ENCODE data around the gene LIPG.

LIPG gene

GRCh38 chr18:49608366-49609255, 46.8 kb downstream of the LIPG start (continued):
- TF ChIP-seq CSRNP3 (CRISPR knock-in tag; IDR thresholded peaks at IDR 0.05) (no peak), TOX (CRISPR knock-in tag; IDR thresholded peaks at IDR 0.05; ENCODE audit: borderline replicate concordance) (no peak)

GRCh38 chr18:49609256-49610021, 47.6 kb downstream of the LIPG start:
- no peak for ATAC-seq
- TF ChIP-seq GLIS3 (CRISPR knock-in tag; IDR thresholded peaks at IDR 0.05) (no peak), SNAI2 (CRISPR knock-in tag; IDR thresholded peaks at IDR 0.05) (no peak), ESRRG (CRISPR knock-in tag; IDR thresholded peaks at IDR 0.05) (no peak), CSRNP3 (CRISPR knock-in tag; IDR thresholded peaks at IDR 0.05) (no peak), ZC3H10 (CRISPR knock-in tag; IDR thresholded peaks at IDR 0.05) (no peak), ZFP30 (CRISPR knock-in tag; IDR thresholded peaks at IDR 0.05) (no peak), PPARA (CRISPR knock-in tag; IDR thresholded peaks at IDR 0.05; ENCODE audit: borderline replicate concordance) (no peak), BACH2 (CRISPR knock-in tag; IDR thresholded peaks at IDR 0.05; ENCODE audit: borderline replicate concordance) (no peak), ZNF70 (CRISPR knock-in tag; IDR thresholded peaks at IDR 0.05) (no peak), ISL1 (CRISPR knock-in tag; IDR thresholded peaks at IDR 0.05) (no peak), ZNF8 (CRISPR knock-in tag; IDR thresholded peaks at IDR 0.05) (no peak), PATZ1 (CRISPR knock-in tag; IDR thresholded peaks at IDR 0.05; ENCODE audit: borderline replicate concordance) (no peak), POU6F1 (CRISPR knock-in tag; IDR thresholded peaks at IDR 0.05; ENCODE audit: borderline replicate concordance, low read depth) (no peak), RARB (CRISPR knock-in tag; IDR thresholded peaks at IDR 0.05) (no peak)

GRCh38 chr18:49610022-49610445, 48.2 kb downstream of the LIPG start:
- TF ChIP-seq ZNF565 (CRISPR knock-in tag; conservative IDR thresholded peaks at IDR 0.05; ENCODE audit: low read depth) (no peak), OSR1 (CRISPR knock-in tag; IDR thresholded peaks at IDR 0.05) (no peak)
- ATAC-seq, result no peak

GRCh38 chr18:49611316-49611715, 49.5 kb downstream of the LIPG start:
- ATAC-seq, result no peak
- TF ChIP-seq PPARA (CRISPR knock-in tag; IDR thresholded peaks at IDR 0.05; ENCODE audit: borderline replicate concordance), result no peak
- no peak for TF ChIP-seq ZFP3 (CRISPR knock-in tag; IDR thresholded peaks at IDR 0.05)
- no peak for TF ChIP-seq TCF4 (CRISPR knock-in tag; IDR thresholded peaks at IDR 0.05; ENCODE audit: borderline replicate concordance)
- no peak for TF ChIP-seq CSRNP3 (CRISPR knock-in tag; IDR thresholded peaks at IDR 0.05)
- TF ChIP-seq ZC3H10 (CRISPR knock-in tag; IDR thresholded peaks at IDR 0.05), result no peak
- TF ChIP-seq GLIS3 (CRISPR knock-in tag; IDR thresholded peaks at IDR 0.05), result no peak
- no peak for TF ChIP-seq CREB5 (CRISPR knock-in tag; IDR thresholded peaks at IDR 0.05; ENCODE audit: low read depth)
- no peak for TF ChIP-seq ZFP30 (CRISPR knock-in tag; IDR thresholded peaks at IDR 0.05)
- TF ChIP-seq TOX (CRISPR knock-in tag; IDR thresholded peaks at IDR 0.05; ENCODE audit: borderline replicate concordance), result no peak

Data from SK-N-SH treated with all-trans-retinoic acid at 6 μM for 48 hours (cell line).